ENCODE measurements around the gene TJP1.
"Not testable (repeated sequence)": the region's sequence is repeated elsewhere in the genome, so short reads cannot be mapped to it uniquely, and the experiment has no call there.

The TJP1 gene

DNA sequence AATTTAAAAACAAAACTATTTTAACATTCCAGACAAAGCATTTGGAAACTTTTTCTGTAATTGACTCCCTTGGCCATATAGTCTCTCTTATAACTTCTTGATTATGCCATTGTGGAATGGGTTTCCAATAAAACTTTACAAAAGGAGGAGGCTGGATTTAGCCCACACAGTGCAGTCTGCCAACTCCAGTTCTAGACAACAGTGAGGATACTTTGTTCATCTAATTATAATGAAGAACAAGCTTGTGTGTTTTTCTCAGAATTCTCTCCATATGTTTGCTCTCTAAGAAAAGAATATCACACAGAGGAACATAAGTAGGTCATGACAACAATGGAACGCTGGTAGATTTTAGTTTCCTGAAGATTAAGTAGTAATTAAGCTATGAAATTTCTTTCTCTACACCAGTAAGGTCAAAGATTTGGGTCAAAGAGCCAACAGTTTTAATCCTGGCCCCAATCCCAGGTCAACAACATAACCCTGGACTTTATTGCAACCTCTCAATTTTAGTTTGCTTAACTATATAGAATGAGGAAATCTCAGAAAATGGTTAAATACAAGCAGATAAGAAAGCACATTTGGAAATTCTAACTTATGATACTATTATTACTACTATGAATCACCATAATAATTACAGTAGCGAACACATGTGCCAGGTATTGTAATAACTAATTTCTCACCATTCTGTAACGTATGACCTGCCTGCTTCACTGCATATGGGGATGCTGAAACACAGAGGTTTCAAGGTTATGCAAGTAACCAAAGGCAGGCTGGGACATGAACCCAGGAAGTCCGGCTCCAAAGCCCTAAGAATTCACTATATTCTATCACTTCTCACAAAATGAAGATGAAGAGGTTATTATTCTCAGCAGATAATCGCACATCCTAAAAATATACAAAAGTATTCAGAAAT is 65.7 kb downstream of the TJP1 start:
- no peak for DNase-seq

DNA sequence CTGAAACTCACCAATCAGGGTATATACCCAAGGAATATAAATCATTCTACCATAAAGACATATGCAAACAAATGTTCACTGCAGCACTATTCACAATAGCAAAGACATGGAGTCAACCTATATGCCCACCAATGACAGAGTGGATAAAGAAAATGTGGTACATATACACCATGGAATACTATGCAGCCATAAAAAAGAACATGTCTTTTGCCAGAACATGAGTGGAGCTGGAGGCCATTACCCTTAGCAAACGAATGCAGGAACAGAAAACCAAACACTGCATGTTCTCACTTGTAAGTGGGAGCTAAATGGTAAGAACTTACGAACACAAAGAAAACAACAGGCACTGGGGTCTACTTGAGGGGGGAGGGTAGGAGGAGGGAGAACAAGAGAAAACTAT is 68.3 kb downstream of the TJP1 start:
- not testable (repeated sequence) for DNase-seq

DNA sequence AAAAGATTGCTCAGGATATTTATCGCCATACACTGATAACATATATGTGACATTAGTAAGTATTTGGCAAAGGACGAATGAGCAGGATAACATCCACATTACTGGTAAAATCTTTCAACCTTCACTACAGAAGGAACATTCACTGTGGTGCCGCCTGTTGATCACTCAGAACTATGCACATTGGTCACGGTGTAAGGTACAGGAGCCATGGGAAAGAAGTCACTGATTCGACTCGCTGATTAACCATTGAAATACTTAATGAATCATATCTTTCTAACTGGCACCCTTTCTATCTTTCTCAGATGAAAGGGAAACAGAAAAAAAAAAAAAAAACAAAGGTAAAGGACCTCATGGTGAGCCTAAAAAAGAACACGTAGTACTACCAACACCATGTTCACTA is 68.8 kb downstream of the TJP1 start:
- no peak for DNase-seq

DNA sequence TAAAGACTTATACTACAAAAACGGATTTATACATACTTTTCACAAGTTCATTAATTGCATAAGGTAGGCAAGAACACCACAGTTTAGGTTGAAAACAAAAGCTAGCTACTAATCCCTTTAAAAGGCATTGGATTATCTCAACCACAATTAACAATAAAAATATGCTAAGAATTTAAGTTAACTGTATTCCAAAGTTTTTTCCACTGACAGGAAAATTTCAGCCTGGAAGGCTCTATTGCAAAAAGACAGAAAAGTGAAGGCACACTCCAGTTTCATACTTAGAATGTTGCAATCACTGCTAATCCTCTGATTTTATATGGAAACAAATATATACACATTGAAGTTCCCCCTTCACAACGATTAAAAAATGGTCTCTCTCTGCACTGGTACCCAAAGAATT is 71.5 kb downstream of the TJP1 start:
- no peak for DNase-seq

DNA sequence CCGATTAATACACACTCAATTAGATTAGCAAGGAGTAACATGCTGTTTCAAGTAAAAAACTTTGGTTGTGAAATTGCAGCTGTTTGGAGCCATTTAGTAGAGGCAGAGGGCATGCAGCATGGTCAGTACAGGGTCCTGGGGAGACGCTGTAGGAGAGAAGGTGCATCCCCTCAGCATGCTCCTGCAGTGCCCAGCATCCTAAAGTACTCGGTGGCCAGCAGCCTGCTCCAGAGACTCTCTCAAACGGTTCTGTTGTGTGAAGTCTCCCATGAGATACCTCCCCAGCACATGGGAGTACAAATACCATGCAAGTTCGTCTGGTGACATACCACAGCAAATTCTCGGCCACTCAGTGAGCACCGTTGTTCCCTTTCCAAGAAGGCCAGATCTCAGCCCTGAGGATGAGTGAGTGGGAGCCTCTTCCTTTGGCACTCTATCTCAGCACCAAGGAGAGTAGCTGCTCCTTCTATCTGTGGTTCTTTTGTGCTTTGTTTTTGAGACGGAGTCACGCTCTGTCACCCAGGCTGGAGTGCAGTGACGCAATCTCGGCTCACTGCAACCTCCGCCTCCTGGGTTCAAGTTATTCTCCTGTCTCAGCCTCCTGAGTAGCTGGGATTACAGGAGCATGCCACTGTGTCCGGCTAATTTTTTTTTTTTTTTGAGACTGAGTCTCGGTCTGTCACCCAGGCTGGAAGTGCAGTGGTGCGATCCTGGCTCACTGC is 72.7 kb downstream of the TJP1 start:
- DNase-seq, result peak in 10 of 56 donors; percentile 3 to 39 (median 8)

DNA sequence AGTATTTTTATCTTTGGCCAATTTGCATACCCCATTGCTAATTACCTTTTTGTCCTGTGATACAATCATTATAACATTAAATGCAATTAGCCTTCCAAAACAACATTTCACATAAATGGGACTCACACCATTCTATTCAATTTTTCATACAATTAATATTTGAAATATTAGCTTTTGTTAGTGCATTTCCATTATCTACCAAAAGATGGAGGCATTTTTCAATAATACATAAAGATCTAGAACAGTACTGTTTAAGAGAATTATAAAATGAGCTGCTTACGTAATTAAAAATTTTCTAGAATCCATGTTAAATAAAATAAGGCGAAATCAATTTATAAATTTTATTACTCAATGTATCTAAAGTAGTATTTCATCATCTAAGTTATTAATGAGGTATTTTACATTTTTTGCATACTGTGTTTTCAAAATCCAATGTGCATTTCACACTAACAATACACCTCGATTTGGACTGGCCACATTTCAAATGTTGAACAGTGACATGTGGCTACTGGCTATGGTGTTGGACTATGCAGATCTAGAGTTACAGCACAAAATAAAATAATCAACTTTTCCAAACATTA is 74.3 kb downstream of the TJP1 start:
- no peak for DNase-seq

DNA sequence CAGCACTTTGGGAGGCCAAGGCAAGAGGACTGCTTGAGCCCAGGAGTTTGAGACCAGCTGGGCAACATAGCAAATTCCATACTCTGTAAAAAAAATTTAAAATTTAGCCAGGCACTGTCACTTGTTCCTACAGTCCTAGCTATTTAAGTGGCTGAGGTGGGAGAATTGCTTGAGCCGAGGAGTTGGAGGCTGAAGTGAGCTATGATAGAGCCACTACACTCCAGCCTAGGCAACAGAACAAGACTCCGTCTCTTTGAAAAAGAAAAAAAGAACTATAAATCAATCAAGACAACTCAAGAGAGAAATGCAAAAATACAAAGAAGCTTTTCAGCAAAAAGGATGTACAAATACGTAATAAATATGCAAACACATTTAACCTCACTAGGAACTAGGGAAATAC is 78.8 kb downstream of the TJP1 start:
- no peak for DNase-seq

DNA sequence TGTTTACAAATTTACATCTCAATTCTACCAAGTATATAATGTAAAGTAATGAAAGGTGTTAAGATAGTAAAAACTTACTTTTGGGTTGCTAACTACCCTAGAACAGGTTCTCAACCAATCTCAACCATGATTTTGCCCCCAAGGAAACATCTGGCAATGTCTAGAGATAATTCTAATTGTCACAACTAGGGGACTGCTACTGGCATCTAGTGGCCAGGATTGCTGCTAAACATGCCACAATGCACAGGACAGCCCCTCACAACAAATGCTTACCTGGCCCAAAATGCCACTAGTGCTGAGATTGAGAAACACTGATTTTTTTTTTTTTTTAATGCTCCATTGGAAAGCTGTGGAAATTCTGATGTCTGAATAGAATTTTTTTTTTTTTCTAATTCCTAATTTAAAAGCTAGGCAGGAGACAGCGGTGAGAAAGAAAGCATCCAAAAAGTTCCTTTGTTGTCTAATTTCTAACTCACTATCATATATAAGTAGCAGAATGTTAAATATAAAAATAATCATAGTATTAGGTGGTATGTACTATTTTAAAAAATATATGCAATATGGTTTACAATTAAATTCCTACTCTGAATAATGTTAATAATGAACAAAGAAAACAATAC is 81.5 kb downstream of the TJP1 start:
- DNase-seq, result no peak

DNA sequence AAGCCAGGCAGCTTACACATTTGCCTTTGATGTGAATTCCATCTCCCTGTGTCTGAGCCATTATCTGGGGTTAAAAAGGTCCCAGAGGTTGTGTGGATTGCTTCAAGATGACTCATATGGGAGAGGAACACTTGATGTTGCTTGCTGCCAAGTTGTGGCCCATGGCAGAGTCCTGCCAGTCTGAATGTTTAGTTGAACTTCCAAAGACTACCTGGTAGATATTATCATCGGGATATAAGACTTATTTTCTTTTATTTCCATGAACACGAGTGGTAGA is 85.6 kb downstream of the TJP1 start:
- DNase-seq, result no peak

DNA sequence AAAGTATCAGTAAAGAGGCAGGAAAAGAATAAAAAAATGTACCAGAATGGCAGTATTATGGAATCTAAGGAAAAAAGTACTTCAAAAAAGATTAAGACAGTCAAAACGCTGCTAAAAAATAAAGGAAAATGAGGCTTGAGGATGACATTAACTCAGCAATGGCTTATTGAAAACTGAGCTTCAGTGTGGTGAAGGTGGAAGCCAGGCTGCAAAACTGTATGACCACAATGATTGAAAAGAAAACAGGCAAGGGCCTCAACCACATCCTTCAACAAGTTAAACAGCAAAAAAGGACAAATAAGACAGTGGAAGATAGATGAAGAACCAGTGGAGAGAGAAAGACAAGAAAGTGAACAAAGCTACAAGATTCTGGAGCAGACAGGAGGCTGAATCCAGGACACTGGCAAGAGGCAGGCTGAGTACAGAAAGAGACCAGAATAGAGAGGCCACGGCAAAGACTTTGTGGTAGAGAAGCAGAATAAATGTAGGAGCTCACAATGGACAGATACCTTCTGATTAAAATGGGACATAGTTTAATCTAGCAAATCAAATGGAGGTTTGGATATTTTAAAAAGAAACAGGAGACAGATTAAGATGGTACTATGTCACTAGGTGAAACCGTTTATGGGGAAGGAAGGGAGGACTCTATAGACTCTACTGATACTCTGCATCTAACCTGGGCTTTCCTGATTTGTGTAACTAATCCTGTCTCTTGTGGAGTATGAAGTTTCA is 86.1 kb downstream of the TJP1 start:
- DNase-seq, result no peak

DNA sequence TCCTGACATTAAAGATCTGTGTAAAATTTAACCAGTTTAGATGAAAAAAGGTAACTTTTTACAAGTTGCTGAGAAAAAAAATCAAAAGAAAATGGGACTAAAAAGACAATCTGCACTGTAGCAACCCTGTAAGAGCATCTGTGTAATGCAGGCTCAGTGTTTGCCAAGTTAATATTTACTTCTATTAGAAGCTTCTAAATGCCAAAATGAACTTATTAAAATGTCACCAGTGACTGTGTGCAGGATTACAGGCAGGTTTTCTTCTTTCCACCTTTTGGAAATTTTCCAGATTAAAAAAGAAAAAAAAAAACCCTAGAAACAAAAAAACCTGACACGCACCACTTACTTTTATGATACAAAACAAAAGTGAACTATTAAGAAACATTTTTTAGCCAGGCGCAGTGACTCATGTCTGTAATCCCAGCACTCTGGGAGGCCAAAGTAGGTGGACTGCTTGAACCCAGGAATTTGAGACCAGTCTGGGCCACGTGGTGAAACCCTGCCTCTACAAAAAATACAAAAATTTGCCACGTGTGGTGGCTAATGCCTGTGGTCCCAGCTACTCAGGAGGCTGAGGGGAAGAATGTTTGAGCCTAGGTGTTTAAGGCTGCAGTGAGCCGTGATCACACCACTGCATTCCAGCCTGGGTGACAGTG is 87.2 kb downstream of the TJP1 start:
- DNase-seq, result no peak

DNA sequence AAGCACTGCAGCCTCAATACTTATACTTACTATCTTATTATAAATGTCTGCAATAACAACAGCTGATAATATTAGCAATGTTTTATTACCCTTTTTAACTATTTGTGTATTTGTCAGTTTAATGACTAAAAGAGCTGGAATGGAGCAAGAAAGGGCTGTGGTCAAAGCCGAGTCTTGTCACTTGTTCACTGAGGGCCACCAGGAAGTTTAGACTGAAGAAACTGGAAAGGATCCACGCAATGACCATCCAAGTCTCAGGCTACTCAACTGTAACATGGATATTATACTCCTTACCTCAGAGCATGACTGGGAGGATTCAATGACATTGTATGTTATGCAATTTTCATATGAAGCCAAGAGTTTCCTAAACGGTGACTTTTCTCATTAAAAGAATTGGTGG is 90.4 kb downstream of the TJP1 start:
- DNase-seq, result no peak

DNA sequence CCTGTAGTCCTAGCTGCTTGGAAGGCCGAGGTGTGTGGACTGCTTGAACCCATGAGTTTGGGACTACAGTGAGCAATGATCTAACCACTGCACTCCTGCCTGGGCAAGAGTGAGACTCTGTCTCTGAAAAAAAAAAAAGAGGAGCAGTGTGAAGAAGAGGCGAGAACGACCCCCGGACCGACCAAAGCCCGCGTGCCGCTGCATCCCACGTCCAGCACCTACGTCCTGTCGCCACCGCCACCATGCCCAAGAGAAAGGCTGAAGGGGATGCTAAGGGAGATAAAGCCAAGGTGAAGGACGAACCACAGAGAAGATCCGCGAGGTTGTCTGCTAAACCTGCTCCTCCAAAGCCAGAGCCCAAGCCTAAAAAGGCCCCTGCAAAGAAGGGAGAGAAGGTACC is 91.8 kb downstream of the TJP1 start:
- DNase-seq, result not testable (repeated sequence)

DNA sequence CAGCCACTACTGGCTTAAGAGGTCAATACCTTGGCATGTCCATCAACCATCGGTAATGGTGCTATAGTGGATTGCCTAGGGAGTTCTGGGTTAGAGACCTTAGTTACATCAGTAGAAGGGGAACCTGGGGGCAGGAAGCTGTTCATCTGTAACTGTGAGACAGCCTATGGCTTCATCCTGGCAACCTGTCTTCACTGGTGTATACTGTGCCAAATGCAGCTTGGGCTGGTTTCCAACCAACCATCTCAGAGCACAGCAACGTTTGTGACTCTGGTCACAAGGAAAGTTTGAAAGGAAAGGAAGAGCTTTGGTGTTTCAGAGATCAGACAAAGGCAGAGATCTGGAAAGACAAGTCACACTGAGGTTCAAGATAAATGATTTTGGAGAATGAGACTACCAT is 93.8 kb downstream of the TJP1 start:
- DNase-seq, result no peak

DNA sequence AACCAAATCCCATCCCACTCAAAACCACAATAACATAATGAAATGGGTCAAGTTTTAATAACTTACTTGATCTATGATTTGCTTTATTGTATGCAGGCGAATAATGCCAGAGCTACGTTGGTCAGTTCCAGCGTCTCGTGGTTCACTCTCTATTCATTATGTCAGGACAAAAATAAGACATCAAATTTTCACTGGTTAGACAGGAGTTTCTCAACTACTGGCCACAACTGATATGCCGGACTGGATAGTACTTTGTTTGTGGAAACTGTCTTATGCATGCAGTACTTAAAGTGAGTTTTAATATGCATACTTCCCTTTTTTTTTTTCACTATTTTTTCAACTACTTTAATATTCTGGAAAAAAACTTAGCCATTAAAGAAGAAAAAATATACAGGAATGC is 94.4 kb downstream of the TJP1 start:
- no peak for DNase-seq

DNA sequence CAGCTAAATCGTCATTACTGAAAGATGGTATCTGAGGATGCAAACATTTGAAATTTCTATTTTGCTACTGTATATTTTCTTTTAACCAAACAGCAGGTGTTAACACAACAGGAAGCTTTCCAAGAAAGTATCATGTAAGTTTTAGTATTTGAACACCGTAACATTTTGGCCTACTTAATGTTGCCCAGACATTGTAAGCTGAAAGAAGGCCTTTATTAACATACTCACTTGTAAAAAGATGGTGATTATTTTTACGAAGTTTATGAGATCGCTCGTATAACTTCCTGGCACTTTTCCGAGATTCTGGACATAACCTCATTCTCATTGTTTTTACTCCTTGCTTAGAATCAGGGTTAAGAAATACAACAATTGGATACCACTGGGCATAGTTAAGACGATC is 95.7 kb downstream of the TJP1 start:
- no peak for DNase-seq

DNA sequence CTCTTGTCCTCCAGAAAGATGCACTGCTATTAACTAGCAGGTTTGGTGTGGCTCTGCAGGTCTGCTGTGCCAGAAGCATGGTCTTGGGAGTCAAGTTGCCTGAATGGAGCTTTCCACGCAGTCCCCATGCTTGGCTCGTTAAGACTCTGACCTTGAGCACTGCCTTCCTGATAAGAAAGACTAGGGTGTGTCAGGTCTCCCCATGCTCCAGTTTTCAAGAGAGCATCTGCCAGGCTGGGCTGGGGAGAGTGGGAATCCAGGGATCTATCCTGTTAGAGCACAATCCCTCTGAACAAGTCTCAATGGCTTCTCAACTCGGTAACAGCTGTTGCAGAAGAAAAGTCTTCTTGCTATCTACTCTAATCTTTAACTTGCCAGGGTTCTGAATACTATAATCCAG is 98.2 kb downstream of the TJP1 start:
- DNase-seq, result no peak

DNA sequence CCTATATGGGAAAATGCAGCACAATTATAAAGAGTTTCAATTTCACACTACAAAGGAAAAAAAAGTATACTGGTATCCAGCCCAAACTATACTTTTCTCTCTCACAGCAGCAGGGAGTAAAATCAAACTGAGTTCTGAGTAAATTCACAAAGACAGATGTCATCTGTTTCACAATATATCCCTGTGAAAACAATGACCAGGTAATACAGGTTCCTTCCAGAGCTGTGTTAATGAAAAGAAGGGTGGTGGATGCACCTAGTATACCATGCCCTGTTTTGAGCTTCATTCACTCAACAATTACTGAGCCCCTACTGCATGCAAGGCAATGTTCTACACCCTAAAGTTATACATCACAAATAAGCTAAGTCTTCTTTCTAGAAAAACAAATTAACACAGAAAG is 108.5 kb downstream of the TJP1 start:
- no peak for DNase-seq

DNA sequence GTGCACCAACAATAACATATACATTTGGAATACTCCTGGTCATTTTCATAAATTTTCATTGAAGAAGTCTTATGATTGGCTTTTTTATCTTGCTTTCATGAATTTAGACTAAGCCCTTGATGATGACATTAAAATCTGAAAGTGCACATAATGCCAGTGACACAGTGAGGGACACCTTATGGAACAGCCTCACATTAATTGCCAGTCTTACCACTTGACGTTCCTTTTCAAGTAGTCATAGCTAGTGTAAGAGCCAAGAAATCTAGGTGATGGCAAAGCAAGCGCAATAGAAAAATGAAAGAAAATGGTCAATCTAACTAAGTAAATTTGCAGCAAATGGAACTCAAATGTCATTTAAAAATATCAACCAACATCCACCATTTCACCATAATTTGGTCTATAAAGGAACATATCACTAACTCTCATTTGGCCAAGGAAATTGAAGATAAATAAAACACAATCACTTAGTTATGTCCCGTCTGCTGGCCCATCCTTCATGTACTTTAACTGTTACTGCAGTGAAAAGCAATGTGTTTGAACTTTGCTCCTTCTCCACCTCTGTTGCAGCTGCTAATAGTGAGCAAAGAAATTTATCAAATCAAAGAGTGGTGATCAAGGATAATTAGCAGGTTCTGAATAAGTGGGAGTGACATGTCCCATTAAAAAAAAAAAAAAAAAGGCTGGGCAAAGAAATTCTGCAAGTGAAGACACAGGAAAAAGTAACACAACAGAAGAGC is 110.0 kb downstream of the TJP1 start:
- DNase-seq, result no peak

DNA sequence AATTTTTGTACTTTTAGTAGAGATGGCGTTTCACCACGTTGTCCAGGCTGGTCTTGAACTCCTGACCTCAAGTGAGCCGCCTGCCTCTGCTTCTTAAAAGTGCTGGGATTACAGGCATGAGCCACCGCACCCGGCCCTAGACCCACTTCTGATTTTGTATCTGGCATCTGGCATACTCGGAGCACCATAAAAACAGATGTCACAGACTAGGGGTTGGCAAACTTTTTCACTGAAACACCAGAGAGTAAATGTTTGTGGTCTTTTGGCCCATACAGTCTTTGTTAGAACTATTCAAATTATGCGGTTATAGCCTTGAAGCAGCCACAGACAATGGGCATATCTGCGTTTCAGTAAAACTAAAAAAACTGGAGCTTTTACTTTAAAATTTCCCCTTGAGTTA is 110.7 kb downstream of the TJP1 start:
- DNase-seq, result no peak
